ENCODE measurements around the gene PKIG. TPM values are rescaled to one million over a fixed set of nuclear protein-coding genes. Genes with fewer than 3 reads are reported as not detected.
"Not testable (repeated sequence)": the region's sequence is repeated elsewhere in the genome, so short reads cannot be mapped to it uniquely, and the experiment has no call there.

The PKIG gene
- polyA plus RNA-seq, 3 donors = 0.67 to 1.4 (median 0.84) TPM

GRCh38 chr20:44560229-44560628, 22.1 kb upstream of the PKIG start:
- H3K4me1 ChIP-seq (ENCODE audit: control insufficient read depth in 1 of 2, insufficient read depth in 2 of 2, low read length in 2 of 2) = no peaks in the 10 kb centered on the region
- no peaks in the 10 kb centered on the region for H4K20me1 ChIP-seq (ENCODE audit: insufficient read depth, low read length)
- H3K4me1 Mint-ChIP-seq = no peaks in the 10 kb centered on the region
- H3K4me2 ChIP-seq (replicated peaks; ENCODE audit: extremely low read depth, low read length, poor library complexity, severe bottlenecking) = no peak overlapping the region
- H3K9me3 ChIP-seq (replicated peaks in 1 of 2; ENCODE audit: control insufficient read depth in 1 of 2, insufficient read depth in 1 of 2, low read length in 2 of 2) = no peaks in the 10 kb centered on the region
- no peak overlapping the region for H3K27ac ChIP-seq (ENCODE audit: low read depth in 1 of 2, low read length in 2 of 2)
- peaks cover 0 to 1% (median 1%) of the 10 kb centered on the region in 3 donors for H3K27me3 Mint-ChIP-seq (ENCODE audit: low read depth in 3 of 3)
- TF ChIP-seq CTCF (IDR thresholded peaks at IDR 0.05) = no peak
- H3K4me3 Mint-ChIP-seq = no peak overlapping the region
- H3K9ac ChIP-seq (ENCODE audit: insufficient read depth, low read length, poor library complexity, severe bottlenecking) = no peak overlapping the region
- H3K27me3 ChIP-seq (ENCODE audit: control insufficient read depth in 2 of 2, insufficient read depth in 2 of 2, low read length in 2 of 2) = no peaks in the 10 kb centered on the region
- no peaks in the 10 kb centered on the region for H3K79me2 ChIP-seq (ENCODE audit: insufficient read depth, low read length)
- H3K9me3 Mint-ChIP-seq = no peaks in the 10 kb centered on the region
- no peak overlapping the region for H3K27ac Mint-ChIP-seq
- intact Hi-C loops (cut with micrococcal nuclease) = no loop called here
- no peaks in the 10 kb centered on the region for H3K36me3 ChIP-seq (replicated peaks in 1 of 2; ENCODE audit: control insufficient read depth in 1 of 2, insufficient read depth in 2 of 2, low read length in 2 of 2)
- DNase-seq = no peak
- H3K4me3 ChIP-seq (replicated peaks in 1 of 3; ENCODE audit: low read depth in 2 of 3, low read length in 3 of 3) = no peak overlapping the region
- no peaks in the 10 kb centered on the region for H3K36me3 Mint-ChIP-seq
- H2AFZ ChIP-seq (ENCODE audit: insufficient read depth, low read depth, low read length, poor library complexity, severe bottlenecking) = no peak overlapping the region
- WGBS (ENCODE audit: insufficient coverage) = no CpG with 5 or more reads among the region's 2 CpGs

GRCh38 chr20:44560818-44561217, 21.6 kb upstream of the PKIG start:
- H3K4me2 ChIP-seq (replicated peaks; ENCODE audit: extremely low read depth, low read length, poor library complexity, severe bottlenecking); H3K27ac Mint-ChIP-seq; H3K27ac ChIP-seq (ENCODE audit: low read depth in 1 of 2, low read length in 2 of 2); H3K4me1 ChIP-seq (ENCODE audit: control insufficient read depth in 1 of 2, insufficient read depth in 2 of 2, low read length in 2 of 2); H3K9me3 ChIP-seq (replicated peaks in 1 of 2; ENCODE audit: control insufficient read depth in 1 of 2, insufficient read depth in 1 of 2, low read length in 2 of 2); H3K9ac ChIP-seq (ENCODE audit: insufficient read depth, low read length, poor library complexity, severe bottlenecking); H3K4me1 Mint-ChIP-seq; intact Hi-C loops (cut with micrococcal nuclease); H3K27me3 ChIP-seq (ENCODE audit: control insufficient read depth in 2 of 2, insufficient read depth in 2 of 2, low read length in 2 of 2); H3K9me3 Mint-ChIP-seq; H3K79me2 ChIP-seq (ENCODE audit: insufficient read depth, low read length); H3K4me3 ChIP-seq (replicated peaks in 1 of 3; ENCODE audit: low read depth in 2 of 3, low read length in 3 of 3); H3K36me3 ChIP-seq (replicated peaks in 1 of 2; ENCODE audit: control insufficient read depth in 1 of 2, insufficient read depth in 2 of 2, low read length in 2 of 2); H3K27me3 Mint-ChIP-seq (ENCODE audit: low read depth in 3 of 3); DNase-seq; H2AFZ ChIP-seq (ENCODE audit: insufficient read depth, low read depth, low read length, poor library complexity, severe bottlenecking); H4K20me1 ChIP-seq (ENCODE audit: insufficient read depth, low read length); H3K36me3 Mint-ChIP-seq; H3K4me3 Mint-ChIP-seq: not testable (repeated sequence)
- WGBS (ENCODE audit: insufficient coverage) = 100% methylated on average over 2 of the region's 6 CpGs
